ENCODE measurements around the gene RABL3.
"Not testable (repeated sequence)": the region's sequence is repeated elsewhere in the genome, so short reads cannot be mapped to it uniquely, and the experiment has no call there.

Gene RABL3

DNA sequence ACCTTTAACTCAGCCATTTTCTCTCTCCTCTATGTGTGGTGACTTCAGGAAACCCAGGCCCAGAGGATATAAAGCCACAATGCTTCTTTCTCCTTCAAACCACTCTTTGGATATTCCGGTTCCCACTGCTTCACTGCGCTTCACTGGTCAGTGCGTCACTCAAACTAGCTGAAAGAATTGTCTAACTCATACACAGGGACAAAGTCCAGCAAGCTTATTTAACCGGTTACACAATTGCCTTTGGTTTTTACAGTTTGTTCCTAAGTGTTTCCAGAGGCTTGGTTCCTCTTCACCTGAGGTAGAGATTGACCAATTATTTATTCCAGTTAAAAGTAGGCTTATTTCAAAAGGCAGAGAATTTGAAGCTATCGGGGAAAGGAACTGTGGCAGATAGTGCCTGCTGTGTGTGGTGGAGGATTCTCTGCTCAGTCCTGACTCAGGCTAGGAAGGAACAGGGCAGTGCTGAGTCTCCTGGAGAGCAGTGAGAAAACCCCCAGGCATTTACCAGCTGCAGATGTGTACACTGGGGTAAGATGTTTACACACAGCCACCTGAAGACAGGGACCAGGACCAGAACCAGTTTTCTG is 60.1 kb downstream of the RABL3 start, which contains the start of gene HGD:
TSS of gene HGD (minus strand) at position 145 of the 587 bp plus-strand sequence. CDS start at position 17, 128 bp downstream.
- no peak for DNase-seq (ENCODE audit: low read depth)

GRCh38 chr3:120681506-120682038 is 60.7 kb downstream of the RABL3 start:
- no peak for DNase-seq (ENCODE audit: low read depth)

DNA sequence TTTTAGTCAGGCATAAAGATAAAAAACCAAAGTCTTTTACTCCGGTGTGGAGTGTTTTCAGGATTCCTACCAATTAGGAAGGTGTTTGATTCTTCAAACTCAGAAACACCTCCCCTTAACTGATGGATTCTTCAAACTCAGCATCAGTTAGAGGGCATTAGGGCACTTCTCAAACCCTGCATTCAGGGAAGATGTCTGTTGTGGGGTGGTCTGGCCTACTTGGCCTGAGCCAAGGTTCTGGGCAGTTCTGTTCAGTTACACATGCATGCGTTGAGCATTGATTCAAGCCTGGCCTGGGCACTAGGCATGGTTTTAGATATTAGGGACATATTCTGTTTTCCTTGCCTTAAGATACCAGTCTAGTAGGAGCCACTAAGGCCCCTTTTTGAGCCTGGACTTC is 61.3 kb downstream of the RABL3 start:
- DNase-seq (ENCODE audit: low read depth), result no peak

GRCh38 chr3:120680193-120680894 is 62.0 kb downstream of the RABL3 start:
- no peak for DNase-seq (ENCODE audit: low read depth)

GRCh38 chr3:120678984-120679383 is 63.3 kb downstream of the RABL3 start:
- DNase-seq (ENCODE audit: low read depth), result no peak

GRCh38 chr3:120678331-120678947 is 63.9 kb downstream of the RABL3 start:
- DNase-seq (ENCODE audit: low read depth), result no peak

DNA sequence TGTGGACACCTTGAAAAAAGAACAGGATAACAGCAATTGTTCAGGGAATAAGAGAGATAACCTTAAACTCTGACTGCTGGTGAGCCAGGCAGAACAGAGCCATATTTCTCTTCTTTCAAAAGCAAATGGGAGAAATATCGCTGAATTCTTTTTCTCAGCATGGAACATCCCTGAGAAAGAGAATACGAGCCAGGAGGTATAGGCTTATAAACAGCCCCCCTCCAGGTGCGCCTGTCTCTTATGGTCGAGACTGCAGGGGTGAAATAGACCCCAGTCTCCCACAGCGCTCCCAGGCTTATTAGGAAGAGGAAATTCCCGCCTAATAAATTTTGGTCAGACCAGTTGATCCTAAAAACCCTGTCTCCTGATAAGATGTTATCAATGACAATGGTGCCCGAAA is 65.1 kb downstream of the RABL3 start:
- DNase-seq (ENCODE audit: low read depth), result not testable (repeated sequence)

- DNase-seq (ENCODE audit: low read depth), result no peak
Measured at GRCh38 chr3:120673116-120673515, 69.2 kb downstream of the RABL3 start.

- no peak for DNase-seq (ENCODE audit: low read depth)
Measured at GRCh38 chr3:120670576-120670975, 71.7 kb downstream of the RABL3 start.

GRCh38 chr3:120664926-120665325 is 77.4 kb downstream of the RABL3 start:
- no peak for DNase-seq (ENCODE audit: low read depth)

GRCh38 chr3:120661945-120662344 is 80.4 kb downstream of the RABL3 start:
- no peak for DNase-seq (ENCODE audit: low read depth)

GRCh38 chr3:120661106-120661905 is 81.0 kb downstream of the RABL3 start:
- DNase-seq (ENCODE audit: low read depth), result no peak

DNA sequence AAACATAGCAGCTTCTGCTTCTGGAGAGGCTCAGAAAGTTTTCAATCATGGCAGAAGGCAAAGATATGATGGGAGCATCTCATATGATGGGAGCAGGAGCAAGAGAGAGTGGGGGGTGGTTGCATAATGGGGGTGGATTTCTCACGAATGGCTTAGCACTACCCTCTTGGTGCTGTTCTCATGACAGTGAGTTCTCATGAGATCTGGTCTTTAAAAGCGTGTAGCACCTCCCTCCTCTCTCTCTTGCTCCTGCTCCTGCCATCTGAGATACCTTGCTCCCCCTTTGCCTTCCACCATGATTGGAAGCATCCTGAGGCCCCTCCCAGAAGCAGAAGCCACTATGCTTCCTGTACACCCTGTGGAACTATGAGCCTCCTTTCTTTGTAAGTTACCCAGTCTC is 82.5 kb downstream of the RABL3 start:
- no peak for DNase-seq (ENCODE audit: low read depth)

DNA sequence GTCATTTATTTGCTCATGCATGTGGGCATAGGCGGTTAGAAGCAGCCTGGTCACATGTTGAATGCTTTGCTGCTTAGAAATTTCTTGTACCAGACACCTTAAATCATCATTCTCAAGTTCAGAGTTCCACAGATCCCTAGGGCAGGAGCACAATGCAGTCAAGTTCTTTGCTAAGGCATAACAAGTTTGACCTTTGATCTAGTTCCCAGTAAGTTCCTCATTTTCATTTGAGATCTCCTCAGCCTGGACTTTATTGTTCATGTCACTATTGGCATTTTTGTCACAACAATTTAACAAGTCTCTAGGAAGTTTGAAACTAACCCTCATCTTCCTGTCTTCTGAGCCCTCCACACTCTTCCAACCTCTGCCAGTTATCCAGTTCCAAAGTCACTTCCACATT is 83.0 kb downstream of the RABL3 start:
- no peak for DNase-seq (ENCODE audit: low read depth)

- no peak for DNase-seq (ENCODE audit: low read depth)
Measured at GRCh38 chr3:120652896-120653545, 89.3 kb downstream of the RABL3 start.

GRCh38 chr3:120652281-120652680 is 90.0 kb downstream of the RABL3 start:
- no peak for DNase-seq (ENCODE audit: low read depth)

DNA sequence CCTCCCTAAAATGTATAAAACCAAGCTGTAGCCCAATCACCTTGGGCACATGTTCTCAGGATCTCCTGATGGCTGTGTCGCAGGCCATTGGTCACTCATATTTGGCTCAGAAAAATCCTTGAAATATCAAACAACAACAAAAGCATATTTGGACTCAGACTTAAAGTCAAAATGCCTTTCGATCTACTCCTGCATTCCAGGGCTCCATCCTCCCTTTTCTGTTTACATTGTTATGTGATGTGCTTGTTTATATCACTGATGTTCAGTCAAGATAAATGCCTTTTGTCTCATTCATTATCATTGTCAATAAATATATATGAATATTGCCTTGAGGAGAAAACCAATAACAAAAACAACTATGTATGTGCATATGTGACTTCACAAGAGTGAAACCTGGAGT is 92.0 kb downstream of the RABL3 start:
- DNase-seq (ENCODE audit: low read depth), result no peak

DNA sequence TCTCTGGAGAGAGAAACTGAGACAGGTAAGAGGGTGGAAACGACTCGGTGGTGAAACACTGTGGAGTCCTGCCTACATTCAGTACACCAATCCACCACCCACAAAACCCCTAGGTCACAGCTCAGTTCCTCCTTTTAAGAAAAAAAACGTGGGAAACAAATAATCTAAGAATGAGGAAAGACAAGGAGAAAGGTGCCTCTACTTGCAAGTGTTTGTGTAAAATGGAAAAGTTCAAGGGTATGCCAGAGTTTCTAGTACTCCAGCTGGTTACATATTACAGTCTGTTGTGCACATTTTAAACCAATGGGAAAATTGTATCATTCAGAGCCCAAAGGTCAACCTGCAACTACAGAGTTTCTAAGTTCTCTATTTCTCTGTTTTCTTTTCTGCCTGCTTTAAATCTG is 92.5 kb downstream of the RABL3 start:
- no peak for DNase-seq (ENCODE audit: low read depth)

- no peak for DNase-seq (ENCODE audit: low read depth)
Measured at GRCh38 chr3:120648290-120648689, 94.0 kb downstream of the RABL3 start.

DNA sequence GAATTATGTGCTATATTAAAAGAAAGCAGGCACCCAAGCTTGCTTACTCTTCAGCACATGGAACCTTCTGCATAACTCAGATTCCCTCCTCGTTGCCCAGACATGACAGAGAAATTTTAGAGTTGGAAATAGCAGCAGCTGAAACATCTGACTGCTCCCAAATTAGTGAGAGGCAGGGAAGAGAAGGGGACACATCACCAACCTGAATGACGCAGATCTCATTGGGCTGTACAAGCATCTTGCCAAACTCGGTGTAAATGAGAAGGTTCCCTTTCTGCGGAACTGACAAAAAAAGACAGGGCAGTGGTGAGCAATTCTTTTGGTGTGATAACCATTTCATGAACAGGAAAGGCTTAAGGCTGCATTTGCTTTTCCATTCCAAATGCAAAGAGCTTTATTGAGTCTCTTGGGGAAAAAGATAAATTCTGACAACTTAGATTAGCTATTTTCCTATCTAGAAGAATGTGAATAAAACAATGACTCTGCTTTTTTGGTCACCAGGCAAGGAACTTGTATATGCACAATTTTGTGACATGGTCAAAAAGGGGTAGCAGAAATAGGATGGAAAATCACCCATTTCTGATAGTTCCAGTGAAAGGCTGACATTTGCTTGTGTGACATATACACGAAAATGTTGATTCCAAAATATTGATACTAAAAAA is 95.4 kb downstream of the RABL3 start:
- DNase-seq (ENCODE audit: low read depth), result no peak
